Choroid plexus epithelial cell (primary cell): ENCODE data around the gene FRMD4B.
A peak's percentile ranks its signal among the peaks of the same experiment; 100 is the strongest.

Source experiments
- DNase-seq: peaks from one replicate; pipeline ENCODE4 v3.0.0-alpha.2; 2010; ENCODE audit warnings: low read depth
- H3K4me3 ChIP-seq: 2 replicates; pipeline ENCODE4 v1.5.1; 2011; ENCODE audit warnings: low read depth, mild to moderate bottlenecking, control low read depth, low read length, moderate library complexity
- TF ChIP-seq, protein P1 (sequence below): conservative IDR thresholded peaks from 2 replicates; pipeline ENCODE4 v1.5.1; 2011; ENCODE audit warnings: low read depth, mild to moderate bottlenecking, control low read depth, inconsistent platforms, low read length, moderate library complexity

Gene FRMD4B

DNA sequence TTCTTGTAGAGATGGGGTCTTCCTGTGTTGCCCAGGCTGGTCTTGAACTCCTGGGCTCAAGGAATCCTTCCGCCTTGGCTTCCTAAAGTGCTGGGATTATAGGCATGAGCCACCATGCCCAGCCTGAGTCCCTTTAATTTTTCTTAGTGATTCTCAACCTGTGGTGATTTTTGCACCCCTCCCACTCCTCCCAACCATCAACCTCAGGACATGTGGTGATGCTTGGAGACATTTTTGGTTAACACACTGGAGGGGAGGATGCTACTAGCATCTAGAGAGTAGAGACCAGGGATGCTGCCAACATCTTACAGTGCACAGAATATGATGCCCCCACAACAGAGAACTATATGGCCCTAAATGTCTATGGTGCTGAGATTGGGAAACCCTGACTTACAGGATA lies 180.5 kb downstream of the FRMD4B start:
- TF ChIP-seq, protein P1, sequence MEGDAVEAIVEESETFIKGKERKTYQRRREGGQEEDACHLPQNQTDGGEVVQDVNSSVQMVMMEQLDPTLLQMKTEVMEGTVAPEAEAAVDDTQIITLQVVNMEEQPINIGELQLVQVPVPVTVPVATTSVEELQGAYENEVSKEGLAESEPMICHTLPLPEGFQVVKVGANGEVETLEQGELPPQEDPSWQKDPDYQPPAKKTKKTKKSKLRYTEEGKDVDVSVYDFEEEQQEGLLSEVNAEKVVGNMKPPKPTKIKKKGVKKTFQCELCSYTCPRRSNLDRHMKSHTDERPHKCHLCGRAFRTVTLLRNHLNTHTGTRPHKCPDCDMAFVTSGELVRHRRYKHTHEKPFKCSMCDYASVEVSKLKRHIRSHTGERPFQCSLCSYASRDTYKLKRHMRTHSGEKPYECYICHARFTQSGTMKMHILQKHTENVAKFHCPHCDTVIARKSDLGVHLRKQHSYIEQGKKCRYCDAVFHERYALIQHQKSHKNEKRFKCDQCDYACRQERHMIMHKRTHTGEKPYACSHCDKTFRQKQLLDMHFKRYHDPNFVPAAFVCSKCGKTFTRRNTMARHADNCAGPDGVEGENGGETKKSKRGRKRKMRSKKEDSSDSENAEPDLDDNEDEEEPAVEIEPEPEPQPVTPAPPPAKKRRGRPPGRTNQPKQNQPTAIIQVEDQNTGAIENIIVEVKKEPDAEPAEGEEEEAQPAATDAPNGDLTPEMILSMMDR, result no peak
- no peak for DNase-seq
- H3K4me3 ChIP-seq, result no peak overlapping the region

DNA sequence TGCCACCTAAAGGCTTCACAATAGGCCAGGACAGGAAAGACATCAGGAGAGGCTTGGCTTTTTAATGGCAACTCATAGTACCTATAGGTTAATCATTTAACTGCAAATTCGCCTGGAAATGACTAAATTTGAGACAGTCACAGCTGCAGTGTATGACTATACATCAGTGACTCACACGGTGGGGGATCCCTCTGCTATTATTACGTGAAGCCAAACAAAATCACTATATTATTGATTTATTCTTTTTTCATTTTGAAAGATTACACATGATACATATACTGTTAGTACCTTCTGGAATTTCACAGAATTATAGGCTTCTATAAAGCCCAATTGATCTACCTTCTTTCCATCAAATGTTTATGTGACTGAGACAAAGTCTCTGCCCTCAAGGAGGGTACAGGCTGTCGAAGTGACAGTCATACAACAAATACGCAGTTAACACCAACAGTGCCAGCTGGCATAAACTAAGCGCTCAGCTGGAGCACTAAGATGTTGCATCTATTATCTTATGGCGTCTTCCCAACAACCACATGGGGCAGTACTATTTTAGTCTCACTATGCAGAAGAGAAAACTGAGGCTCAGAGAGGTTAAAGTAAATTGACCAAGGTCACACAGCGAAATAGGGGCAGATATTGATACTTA lies 181.5 kb downstream of the FRMD4B start:
- TF ChIP-seq, protein P1, result peak; percentile 5
- H3K4me3 ChIP-seq, result no peak overlapping the region
- DNase-seq, result peak; percentile 28

DNA sequence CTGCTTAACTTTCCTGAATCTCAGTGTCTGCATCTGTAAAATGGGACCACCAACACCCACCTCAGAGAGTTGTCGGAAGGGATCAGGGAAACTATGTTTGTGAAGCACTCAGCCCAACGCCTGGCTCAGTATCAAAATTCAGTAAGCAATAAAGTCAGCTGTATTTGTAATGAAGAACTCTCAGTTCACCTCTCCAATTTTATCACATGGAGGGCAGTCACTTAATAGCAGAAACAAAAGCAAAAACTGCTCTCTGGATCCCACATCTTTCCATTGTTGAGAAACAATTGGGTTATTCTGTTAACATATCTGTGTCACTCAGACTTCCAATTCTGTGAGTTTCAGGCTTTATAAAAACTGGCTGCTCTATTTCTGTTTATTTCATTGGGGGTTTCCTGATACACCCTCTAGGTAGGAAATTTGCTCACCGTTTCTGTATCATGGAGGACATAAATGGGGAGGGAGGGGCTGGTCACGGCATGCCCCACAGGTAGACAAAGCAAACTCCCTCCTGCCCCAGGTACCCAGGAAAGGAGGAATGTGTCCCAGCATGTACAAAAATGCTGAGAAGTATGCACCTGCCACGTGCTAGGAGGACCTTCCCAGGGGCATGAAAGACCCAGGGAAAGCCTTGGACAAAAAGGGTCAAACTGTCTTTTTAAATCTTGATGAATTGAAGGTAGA lies 182.1 kb downstream of the FRMD4B start:
- TF ChIP-seq, protein P1, result no peak
- no peak for DNase-seq
- H3K4me3 ChIP-seq, result no peak overlapping the region

DNA sequence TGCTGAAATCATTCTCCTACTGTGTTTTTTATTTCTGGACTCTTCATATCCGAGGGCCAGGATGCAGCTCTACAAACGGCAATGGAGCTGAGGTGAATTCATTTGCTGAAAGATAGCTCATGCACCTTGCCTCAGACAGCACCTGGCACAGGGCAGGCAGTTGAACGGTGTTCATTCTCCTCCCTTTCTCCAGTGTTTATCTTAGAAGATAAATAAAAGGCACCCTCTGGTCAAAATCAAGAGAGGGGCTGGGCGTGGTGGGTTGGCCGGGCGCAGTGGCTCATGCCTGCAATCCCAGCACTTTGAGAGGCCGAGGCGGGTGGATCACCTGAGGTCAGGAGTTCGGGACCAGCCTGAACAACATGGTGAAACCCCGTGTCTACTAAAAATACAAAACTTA lies 184.2 kb downstream of the FRMD4B start:
- no peak overlapping the region for H3K4me3 ChIP-seq
- TF ChIP-seq, protein P1, result no peak
- no peak for DNase-seq

DNA sequence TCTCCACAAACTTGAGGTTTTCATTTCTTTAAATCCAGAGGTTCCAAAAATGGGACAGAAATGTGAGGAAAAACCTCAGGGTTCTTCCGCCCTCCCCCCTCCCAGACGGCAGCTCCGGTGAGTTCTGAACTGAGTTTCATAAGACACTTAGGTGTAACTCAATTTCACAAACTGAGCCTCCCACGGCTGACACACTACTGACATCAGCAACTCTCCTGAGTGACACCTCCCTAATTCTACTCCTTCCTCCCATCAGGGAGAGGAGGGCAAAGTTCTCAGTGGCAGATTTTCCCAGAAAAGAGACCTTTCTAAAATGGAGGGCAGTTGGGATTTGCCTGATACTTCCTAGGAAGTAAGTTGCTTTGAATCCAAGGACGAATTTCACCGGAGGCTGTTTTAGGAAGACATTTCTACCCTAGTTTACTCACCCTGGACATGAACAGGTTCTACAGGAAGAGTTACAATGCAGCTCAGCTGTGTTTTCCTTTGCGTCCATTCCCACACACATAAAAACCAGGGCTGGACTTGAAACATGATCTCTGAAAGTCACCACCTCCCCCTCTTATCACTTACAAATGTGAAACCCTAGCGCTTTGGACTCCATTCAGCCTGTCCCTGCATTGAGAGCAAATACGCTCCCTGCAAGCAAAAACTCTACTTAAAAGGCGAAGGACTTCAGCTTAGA lies 185.4 kb downstream of the FRMD4B start:
- DNase-seq, result peak; percentile 81
- TF ChIP-seq, protein P1, result no peak
- peak overlapping the region; percentile 56 for H3K4me3 ChIP-seq

DNA sequence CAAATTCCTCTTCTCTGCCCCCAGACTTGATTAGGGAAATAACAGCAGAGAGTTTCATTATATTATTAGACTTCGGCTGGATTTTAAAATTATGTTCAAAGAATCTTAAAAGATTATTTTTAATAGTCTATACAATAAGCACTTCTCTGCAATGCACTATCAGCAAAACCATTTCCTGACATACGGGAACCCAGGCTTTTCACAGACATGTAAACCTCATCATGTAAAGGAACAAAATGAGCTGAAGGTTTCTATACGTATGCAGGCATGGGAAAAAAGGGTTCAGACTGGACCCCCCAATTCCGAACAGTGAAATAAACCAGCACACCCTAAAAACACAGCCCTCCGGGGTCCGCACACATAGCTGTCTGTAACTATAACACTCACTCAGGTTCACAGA lies 185.9 kb downstream of the FRMD4B start:
- peak overlapping the region; percentile 56 for H3K4me3 ChIP-seq
- TF ChIP-seq, protein P1, result no peak
- peak; percentile 10 for DNase-seq
